Kidney capillary endothelial cell (primary cell): Measurements from ENCODE around the gene IFI6.
"Not testable (repeated sequence)": the region's sequence is repeated elsewhere in the genome, so short reads cannot be mapped to it uniquely, and the experiment has no call there.

Source experiments
- DNase-seq: peaks from one replicate; pipeline ENCODE4 v3.0.0-alpha.2; 2018; ENCODE audit warnings: low spot score

The IFI6 gene, protein sequence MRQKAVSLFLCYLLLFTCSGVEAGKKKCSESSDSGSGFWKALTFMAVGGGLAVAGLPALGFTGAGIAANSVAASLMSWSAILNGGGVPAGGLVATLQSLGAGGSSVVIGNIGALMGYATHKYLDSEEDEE

DNA sequence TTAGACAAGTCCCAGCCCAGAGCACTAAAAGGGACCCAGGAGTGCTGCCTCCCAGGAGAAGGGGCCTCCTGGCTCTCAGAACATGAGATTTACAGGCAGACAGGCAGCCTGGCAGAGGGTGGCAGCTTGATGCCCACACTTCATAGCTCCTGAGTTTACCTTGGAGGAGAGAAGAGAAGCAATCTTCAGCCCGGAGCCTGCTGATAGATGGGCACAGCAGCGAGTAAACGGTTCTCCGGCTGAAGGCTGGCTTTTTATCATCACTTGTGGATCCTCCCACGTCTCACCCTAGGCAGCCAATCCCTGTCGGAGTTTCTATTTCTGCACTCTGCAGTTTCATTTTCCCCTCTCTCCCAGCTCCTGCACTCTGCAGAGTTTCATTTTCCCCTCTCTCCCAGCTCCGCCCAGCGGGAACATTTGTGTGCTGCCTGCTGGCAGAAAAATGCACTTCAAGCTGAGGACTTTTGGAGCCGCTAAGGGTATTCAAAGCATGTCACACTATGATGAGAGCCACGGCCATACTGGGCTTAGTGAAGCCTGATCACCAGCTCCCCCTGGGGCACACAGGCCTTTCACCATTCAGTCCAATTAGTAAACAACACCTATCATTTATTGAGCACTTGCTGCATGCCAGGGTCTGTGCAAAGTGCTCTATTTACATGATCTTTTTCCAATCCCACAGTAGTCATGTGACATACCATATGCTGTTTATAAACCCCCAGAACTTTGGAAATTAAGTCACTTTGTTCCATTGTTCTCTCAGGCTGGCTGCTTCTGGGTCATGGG, at the start of gene IFI6:
TSS of gene IFI6 (minus strand) at position 229 of the 786 bp plus-strand sequence. CDS start 2,878 bp downstream, outside the sequence.
- DNase-seq: peak; percentile 91

DNA sequence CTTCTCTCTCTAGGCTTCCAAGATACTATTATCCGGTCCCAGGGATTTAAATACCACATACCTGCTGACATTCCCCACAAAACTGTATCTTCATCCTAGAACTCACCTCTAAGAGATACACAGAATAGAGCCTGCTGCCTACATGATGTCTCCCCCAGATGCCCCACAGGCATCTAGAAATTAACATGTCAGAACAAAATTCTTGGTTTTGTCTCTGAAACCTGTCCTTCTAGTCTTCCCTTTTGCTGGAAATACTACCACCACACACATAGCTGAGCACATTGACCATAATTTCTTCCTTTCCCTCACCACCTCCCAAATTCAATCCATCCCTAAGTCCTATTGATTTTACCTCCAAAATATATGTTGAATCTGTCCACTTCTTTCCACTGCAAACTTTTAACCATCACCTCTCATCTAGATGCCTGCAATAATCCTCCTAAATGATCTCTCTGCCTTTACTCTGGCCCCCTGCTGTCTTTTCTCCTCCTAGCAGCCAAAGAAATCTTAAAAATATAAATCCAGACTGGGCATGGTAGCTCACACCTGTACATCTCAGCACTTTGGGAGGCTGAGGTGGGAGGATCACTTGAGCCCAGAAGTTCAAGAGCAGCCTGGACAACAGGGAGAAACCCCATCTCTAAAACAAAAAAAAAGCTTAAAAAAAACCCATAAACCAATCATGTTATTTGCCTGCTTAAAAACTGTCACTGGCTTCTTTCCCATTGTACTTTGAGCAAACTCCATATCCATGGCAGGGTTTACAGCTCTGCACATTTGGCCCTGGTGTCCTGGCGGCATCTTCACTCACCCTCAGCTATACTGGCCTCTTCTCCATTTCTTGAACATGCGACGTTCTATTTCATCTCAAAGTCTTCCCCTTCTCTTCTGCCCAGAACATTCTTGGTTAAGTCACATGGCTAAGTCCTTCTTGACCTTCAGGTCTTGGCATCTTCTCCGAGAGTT, 47.6 kb upstream of the IFI6 start:
- DNase-seq: no peak

DNA sequence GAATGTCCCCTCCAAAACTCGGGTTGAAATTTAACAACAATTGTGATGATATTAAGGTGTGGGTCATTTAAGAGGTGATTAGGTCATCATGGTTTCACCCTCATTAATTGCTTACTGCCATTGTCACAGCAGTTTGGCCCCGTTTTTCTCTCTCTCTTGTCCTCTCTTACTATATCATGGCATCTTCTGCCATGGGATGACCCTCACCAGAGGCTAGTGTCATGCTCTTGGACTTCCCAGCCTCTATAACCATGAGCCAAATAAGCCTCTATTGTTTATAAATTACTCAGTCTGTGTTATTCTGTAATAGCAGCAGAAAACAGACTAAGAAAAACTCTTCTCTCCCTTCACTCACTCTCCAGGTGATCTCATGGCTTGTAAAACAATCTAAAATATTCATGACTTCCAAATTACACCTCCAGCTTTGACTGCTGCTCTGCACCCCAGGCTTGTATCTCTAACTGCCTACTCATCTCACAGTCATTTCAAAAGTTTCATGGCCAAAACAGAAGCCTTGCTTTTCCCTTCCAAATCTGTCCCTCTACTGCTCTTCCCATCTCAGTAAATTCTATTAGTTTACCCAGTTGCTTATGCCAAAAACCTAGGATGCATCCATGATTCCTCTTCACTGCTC, 44.4 kb upstream of the IFI6 start:
- no peak for DNase-seq

DNA sequence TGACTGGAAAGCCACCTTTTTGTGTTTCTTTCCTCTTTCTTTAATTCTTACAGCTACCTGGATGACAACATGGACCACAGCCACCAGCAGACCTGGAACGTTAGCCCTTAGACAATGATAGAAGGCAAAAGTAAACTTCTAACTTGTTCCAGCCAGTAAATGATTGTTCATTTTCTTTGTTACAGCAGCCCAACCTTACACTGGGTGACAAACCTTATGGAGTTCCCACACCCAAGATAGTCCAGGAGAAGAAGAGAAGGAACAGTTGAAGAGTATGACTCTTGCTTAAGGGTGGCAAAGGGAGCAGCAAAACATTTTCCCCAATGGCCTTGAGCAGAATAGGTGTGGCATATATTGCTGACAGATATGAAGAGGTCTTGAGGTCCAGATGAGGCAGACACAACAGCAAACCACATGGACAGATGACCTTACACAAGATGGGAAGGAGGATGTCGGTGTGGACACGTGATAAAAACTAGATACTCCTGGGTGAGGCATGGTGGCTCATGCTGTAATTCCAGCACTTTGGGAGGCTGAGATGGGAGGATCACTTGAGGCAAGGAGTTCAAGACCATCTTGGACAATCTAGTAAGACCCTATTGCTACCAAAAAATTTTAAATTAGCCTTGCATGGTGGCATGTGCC, 42.0 kb upstream of the IFI6 start:
- DNase-seq: no peak

DNA sequence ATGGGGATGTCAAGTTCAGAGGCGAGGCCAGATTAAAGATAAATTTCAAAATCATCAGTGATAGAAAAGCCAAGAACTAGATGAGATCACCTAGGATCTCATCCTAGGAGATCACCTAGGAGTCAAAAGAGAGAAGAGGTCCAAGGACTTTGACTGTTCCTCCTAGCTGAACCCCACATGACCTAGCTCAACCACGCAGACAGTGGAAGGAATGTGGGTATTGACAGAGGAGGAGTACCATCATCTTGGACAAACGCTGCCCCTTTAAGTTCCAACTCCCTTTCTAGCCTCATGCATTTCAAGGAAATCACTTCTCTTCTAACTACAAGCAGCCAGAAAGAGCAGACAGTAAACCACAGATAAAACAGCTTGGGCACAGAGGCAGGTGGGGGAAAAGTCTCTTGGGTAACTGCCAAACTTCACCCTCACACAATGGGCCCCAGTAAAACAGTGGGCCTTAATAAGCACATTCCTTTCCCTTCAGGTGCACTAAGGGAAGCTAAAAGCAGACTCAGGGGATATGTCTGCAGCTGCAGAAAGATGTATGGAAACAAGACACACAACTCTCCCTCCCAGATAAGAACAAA, 41.2 kb upstream of the IFI6 start:
- no peak for DNase-seq

DNA sequence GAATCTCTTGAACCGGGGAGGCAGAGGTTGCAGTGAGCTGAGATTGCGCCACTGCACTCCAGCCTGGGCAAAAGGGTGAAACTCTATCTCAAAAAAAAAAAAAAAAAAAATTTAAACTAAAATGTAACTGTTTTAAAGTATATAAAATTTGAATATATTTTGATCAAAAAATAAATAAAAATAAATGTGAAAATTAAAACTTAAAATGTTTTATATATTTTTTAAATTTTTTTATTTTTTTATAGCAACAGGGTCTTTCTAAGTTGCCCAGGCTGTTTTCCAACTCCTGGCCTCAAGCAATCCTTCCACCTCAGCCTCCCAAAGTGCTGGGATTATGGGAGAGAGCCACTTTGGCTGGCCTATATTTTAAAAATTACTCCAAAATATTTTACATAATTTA, 38.6 kb upstream of the IFI6 start:
- DNase-seq: no peak

DNA sequence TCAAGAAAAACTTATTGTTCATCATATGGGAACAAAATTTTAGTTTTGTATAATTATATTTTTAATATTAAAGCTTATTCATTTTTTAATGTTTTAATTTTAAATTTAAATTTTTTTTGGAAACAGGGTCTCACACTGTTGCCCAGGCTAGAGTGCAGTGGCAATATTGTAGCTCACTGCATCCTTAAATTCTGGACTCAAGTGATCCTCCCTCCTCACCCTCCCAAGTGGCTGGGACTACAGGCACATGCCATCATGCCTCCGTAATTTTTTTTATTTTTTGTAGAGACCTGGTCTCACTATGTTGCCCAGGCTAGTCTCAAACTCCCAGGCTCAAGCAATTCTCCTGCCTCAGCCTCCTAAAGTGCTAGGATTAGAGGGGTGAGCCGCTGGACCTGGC, 33.6 kb upstream of the IFI6 start:
- DNase-seq: no peak

DNA sequence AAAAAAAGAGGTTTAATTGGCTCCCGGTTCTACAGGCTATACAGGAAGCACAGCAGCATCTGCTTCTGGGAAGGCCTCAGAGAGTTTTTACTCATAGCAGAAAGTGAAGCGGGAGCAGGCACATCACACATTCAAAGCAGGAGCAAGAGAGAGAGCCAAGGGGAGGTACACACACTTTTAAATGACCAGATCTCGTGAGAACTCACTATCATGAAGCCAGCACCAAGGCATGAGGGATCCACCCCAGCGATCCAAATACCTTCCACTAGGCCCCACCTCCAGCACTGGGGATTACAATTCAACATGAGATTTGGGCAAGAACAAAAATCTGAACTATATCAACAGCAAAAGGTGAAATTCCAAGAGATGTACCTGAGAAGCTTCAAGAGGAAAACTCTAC, 33.0 kb upstream of the IFI6 start:
- no peak for DNase-seq

DNA sequence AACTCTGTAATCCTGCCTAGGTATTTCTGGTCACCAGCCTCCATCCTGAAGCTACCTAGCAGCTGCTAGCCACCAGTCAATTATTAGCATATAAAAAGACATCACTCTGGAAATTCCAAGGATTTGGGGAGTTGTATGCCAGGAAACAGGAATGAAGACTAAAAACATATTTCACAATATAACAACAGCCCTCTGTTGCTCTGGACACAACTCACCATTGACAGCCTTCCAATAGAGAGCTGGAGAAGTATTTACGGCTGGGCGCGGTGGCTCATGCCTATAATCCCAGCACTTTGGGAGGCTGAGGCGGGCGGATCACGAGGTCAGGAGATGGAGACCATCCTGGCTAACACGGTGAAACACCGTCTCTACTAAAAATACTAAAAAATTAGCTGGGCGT, 24.8 kb upstream of the IFI6 start:
- DNase-seq: not testable (repeated sequence)

DNA sequence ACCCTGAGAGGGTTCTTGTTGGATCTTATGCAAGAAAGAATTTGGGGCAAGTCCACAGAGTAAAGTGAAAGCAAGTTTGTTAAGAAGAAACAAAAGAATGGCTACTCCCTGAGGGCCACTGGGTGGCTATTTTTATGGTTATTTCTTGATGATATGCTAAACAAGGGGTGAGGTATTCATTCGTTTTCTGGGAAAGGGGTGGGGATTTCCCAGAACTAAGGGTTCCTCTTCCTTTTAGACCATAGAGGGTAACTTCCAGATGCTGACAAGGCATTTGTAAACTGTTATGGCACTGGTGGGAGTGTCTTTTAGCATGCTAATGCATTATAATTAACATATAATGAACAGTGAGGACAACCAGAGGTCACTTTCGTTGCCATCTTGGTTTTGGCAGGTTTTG, 18.2 kb upstream of the IFI6 start:
- no peak for DNase-seq

DNA sequence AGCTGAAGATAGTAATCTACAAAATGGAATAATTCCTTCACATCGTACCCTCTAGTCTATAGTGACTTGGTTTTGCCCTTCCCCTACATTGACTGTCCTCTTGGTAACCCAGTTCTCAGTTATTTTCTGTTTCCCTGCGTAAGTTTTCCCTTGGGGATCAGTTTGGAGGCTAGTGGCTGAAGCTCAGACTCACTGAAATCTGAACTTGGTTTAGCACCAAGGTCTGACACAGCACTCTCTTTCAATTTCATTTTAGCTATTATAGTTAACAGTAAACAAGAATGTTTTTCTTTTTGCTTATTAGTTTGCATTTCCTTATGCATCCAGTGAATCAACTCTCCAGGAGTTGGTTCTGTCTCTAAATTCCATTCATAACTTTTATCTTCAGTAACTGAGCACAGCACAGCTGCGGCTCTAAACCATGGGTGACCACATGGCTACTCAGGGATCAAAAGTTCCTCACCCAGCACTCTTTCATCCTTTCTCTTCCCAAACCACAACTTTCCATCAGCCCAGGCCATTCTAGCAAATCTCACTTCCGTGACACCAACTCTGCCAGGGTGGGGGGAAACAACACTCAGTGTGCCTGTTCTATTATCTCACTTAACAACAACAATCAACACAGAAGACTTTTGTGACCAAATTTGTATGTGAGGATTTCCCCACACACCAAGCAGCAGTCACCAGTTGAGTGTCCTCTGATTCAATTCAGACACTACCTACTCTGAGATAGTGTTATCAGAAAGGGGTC, 17.6 kb upstream of the IFI6 start:
- DNase-seq: no peak

DNA sequence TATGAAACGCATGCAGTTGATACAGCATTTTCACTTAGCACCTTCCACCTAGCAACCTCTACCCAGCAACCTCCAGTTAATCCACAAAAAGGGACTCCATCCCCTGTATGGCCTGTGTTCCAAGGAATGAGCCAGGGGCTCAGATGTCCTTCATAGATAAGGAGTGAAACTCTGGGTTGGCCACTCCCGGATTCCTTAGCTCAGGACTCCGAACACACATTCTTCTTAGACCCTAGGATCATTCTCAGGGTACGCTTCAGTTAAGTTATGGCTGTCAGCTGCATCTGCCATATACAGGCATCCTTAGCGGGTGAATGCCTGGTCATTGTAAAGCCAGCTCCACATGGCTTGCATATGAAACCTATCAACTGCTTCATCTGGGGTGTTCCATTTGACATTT, 15.9 kb upstream of the IFI6 start:
- no peak for DNase-seq

DNA sequence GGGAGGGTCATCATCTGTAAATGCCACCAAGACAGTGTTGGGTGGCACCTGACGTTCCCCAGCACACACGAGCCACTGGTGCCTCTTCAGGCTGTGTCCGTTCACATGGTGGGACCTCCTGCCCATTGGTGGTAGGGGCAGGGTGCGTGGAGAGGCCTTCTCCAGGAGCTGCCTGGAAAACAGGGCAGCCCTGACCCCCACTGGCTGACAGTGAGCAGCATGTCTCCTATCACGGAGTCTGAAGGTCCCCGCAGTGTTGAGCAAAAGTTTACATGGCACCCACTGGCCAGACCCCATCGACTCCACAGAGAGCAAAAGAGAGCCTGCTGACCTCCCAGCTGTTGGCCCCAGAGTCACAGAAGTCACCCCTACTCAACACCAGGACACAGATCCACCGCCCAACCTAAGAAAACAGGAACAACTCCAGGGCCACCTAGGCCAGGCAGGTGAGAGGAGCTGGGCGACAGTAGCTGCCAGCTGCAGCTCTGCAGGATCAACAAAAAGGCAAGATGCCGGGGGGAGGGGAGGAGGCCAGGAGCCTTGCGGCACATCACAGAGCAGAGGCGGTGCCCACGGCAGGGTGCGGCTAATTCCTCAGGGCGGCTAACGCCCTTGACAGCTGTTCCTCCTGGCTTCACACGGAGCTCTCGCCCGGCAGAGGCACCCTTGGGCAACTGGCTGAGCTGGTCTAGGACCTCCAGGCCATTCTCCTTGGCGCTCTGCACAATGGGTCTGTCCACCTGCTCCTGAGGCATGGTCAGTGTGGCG, 14.4 kb upstream of the IFI6 start:
- no peak for DNase-seq

DNA sequence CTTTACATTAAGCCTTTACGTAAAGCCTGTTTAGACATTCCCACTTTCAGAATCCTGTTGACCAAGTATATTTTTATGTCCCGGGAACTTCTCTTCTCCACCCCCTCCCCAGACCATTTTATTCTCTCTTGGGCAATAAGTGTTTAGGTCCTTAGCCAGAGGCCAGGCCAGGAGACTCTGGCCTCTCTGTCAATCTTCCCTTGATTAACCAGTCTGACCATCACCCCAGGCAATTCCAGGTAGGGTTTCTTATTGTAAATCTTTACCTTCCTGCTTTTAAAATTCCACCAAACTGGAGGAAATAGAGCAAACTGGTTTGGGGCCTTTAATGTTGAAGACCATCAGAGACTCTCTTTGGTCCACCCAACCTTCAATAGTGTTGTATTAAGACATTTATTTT, 12.2 kb upstream of the IFI6 start:
- DNase-seq: no peak

DNA sequence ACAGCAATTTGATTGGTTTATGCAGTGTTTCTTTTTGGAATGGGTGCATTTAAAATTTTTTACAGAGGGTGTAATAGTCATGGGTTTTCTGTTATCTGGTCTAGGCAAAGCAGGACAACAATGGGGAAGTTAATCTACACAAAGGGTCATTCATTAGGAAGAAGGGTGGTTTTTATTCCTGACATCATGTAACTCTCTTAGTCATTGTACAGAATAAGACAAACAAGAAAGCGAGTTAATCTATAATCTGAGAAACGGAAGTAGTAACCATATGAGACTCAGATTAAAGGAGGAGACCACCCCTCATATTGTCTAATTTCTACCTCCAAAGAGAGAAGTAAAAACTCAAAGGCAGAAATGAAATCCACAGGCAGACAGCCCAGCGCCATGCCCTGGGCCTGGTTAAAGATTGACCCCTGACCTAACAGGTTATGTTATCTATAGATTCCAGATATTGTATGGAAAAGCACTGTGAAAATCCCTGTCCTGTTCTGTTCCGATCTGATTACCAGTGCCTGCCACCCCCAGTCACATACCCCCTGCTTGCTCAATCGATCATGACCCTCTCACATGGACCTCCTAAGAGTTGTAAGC, 10.5 kb upstream of the IFI6 start:
- no peak for DNase-seq

DNA sequence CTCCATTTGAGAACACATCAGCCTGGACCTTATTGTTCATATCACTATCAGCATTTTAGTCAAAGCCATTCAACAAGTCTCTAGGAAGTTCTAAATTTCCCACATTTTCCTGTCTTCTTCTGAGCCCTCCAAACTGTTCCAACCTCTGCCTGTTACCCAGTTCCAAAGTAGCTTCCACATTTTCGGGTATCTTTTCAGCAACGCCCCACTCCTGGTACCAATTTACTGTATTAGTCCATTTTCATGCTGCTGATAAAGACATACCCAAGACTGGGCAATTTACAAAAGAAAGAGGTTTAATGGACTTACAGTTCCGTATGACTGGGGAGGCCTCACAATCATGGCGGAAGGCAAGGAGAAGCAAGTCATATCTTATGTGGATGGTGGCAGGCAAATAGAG, 9.6 kb upstream of the IFI6 start:
- DNase-seq: not testable (repeated sequence)

DNA sequence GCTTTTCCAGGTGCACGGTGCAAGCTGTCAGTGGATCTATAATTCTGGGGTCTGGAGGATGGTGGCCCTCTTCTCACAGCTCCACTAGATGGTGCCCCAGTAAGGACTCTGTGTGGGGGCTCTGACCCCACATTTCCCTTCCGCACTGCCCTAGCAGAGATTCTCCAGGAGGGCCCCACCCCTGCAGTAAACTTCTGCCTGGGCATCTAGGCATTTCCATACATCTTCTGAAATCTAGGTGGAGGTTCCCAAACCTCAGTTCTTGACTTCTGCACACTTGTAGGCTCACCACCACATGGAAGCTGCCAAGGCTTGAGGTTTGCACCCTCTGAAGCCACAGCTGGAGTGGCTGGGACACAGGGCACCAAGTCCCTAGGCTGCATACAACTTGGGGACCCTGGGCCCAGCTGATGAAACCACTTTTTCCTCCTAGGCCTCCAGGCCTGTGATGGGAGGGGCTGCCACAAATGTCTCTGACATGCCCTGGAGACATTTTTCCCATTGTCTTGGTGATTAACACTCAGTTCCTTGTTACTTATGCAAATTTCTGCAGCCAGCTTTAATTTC, 8.3 kb upstream of the IFI6 start:
- not testable (repeated sequence) for DNase-seq

DNA sequence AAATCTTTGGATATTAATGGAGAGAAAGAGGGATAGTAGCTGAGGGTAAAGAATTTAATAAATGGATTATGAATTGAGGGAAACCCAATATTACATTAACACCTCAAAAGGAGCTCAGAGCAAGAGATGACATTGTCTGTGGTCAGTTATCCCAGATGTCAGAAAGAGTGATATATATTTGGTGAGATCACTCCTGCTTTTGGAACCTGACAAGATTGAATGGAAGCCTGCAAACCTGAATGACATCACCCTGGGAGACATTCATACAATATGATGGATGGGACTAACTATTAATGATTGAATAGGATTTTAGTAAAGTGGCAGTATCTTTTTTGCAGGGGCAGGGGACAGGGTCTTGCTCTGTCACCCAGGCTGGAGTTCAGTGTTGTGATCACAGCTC, 6.8 kb upstream of the IFI6 start:
- no peak for DNase-seq

DNA sequence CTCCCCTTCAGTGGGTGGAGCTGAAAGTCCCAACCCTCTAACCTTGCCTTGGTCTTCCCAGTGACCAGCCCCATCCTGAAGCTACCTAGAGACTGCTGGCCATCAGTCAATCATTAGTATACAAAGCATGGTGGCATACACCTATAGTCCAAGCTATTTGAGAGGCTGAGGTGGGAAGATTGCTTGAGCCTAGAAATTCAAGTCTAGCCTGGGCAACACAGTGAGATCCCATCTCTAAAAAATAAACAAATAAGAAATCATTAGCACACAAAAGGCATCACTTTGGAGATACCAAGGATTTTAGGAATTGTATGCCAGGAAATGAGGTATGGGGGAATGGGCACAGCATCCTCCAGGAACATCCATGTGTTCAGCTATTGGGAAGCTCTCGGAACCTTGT, 4.4 kb upstream of the IFI6 start:
- no peak for DNase-seq
